ENCODE measurements around the gene KRT12.

KRT12 gene

DNA sequence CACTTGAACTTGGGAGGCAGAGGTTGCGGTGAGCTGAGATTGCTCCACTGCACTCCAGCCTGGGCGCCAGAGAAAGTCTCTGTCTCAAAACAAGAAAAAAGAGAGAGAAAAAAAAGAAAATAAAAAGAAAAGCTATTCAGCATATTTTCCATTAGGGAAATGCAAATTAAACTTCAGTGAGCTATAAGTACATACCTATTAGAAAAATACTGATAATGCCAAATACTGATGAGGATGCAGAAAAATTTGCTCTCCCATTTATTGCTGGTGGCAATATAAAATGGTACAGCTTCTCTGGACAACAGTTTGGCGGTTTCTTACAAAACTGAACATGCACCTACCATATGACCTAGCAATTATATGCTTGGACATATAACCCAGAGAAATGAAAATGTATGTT, 54.4 kb downstream of the KRT12 start:
- no peak for DNase-seq

All from NCI-H2171 treated with DMSO at 0.1 percent for 48 hours (cell line).